Heart right ventricle (tissue), 16 donors: Measurements from ENCODE around the gene NUP58. TPM values are rescaled to one million over a fixed set of nuclear protein-coding genes. Genes with fewer than 3 reads are reported as not detected.
A peak's percentile ranks its signal among the peaks of the same experiment; 100 is the strongest.

Experiments
- ATAC-seq, 8 donors: fragments of 200-7000 bp; cut with Tn5 transposase; one replicate each; pipeline ENCODE4 v1.9.1; 2020; ENCODE audit warnings: mild to moderate bottlenecking in 8 of 8, moderate library complexity in 8 of 8, moderate number of reproducible peaks in 1 of 8
- DNase-seq, 2 donors: peaks; one replicate each; pipeline ENCODE4 v3.0.0-alpha.2; 2020
- H3K27ac ChIP-seq, 10 donors: fragments of 200-600 bp; sonication (generic) in 2 of 10; one replicate each; pipeline versions ENCODE4 v1.5.0 to v1.8.0; 2020 to 2022; ENCODE audit warnings: mild to moderate bottlenecking in 3 of 10
- H3K27me3 ChIP-seq, 7 donors: fragments of 200-600 bp; one replicate each; pipeline ENCODE4 v1.8.0; 2021 to 2022; ENCODE audit warnings: mild to moderate bottlenecking in 2 of 7
- H3K36me3 ChIP-seq, 9 donors: fragments of 200-600 bp; sonication (generic) in 1 of 9; one replicate each; pipeline versions ENCODE4 v1.5.0 to v1.8.0; 2020 to 2022; ENCODE audit warnings: mild to moderate bottlenecking in 2 of 9
- H3K4me1 ChIP-seq, 9 donors: fragments of 200-600 bp; sonication (generic) in 1 of 9; one replicate each; pipeline versions ENCODE4 v1.5.0 to v1.8.0; 2020 to 2022; ENCODE audit warnings: mild to moderate bottlenecking in 4 of 9
- H3K4me3 ChIP-seq, 10 donors: fragments of 200-600 bp; sonication (generic) in 2 of 10; one replicate each; pipeline versions ENCODE4 v1.5.0 to v1.8.0; 2020 to 2022; ENCODE audit warnings: mild to moderate bottlenecking in 7 of 10, moderate library complexity in 2 of 10
- H3K9me3 ChIP-seq, 11 donors: fragments of 200-600 bp in 10 of 11; sonication (generic) in 2 of 11; one replicate each; pipeline versions ENCODE4 v1.5.0 to v1.8.0; 2013 to 2022; ENCODE audit warnings: mild to moderate bottlenecking in 2 of 11, control low read depth in 1 of 11, moderate library complexity in 1 of 11
- WGBS, 2 donors: extraction: QIAGEN DNeasy Blood & Tissue Kit; methylation state at CpG; one replicate each; pipeline ENCODE4 v1.1.7; 2013; ENCODE audit warnings: inconsistent platforms in 1 of 2; 5-methylcytosine and 5-hydroxymethylcytosine counted together
- intact Hi-C, 10 donors: fragments of 100-400 bp; cut with DNase I; formaldehyde crosslinking; loops; one replicate each; pipeline versions ENCODE4 v1.11.1 to v1.14.2; 2022
- polyA plus RNA-seq, 2 donors: library from polyadenylated mRNA; stranded (reverse); fragments of 200-250 nt; gene quantifications; one replicate each; pipeline ENCODE4 v1.2.3, GENCODE V29; 2013
- total RNA-seq, 10 donors: library from RNA; stranded (reverse); fragmentation: NEBNext Ultra II Directional in 3 of 10; extraction: Animal tissue kit (Norgen Biotek cat#: 25700) in 3 of 10; gene quantifications; one replicate each; pipeline versions ENCODE4 v1.2.1 to v1.2.4, GENCODE V29; 2021 to 2023
- TF ChIP-seq, protein P1 (sequence below), 9 donors: fragments of 200-600 bp; sonication (generic) in 2 of 9; IDR thresholded peaks; one replicate each; pipeline versions ENCODE4 v1.5.0 to v1.8.0; 2021 to 2022; ENCODE audit warnings: antibody characterized with exemption in 9 of 9, mild to moderate bottlenecking in 5 of 9, moderate library complexity in 1 of 9
- donor health status: Arrhythmogenic right ventricular cardiomyopathy.
- donor health status: ischemic (EF 13 %, LVEDD 7.1; RV severe dilation, severe dysfunction).
- donor health status: healthy with polysubstance abuse.
- donor health status: DM: no; HTN: yes; CAD: no.
- donor health status: DM: no; HTN: no; CAD: no.
- donor health status: ischemic (EF 25% LVEDD 6.9; RV normal size, moderate dysfunction).
- donor health status: ischemic (EF 25% LVEDD 5.7; RV mildly dilated, moderate dysfunction).
- donor health status: healthy.
- donor health status: DM: yes; HTN: yes; CAD: no.
- donor health status: Ischemic cardiomyopathy.
- donor health status: ischemic (EF 35%, LVEDD 5.7; RV mildly dilated, moderate dysfunction).
- donor health status: nonischemic (EF 11% LVEDD 7.7; RV severe dilation, severe dysfunction).
- donor health status: DM: yes; HTN: yes; CAD: no.
- donor health status: PGD.
- donor health status: ischemic (EF 29% LVEDD 5.4; RV normal size, mild dysfunction).
- donor health status: nonischemic (EF 23%, LVEDD 6.1; RV moderate dilation, normal function).

The NUP58 gene
- total and polyA plus RNA-seq, 12 donors: 8.9 to 29.5 (median 26.2) TPM

DNA sequence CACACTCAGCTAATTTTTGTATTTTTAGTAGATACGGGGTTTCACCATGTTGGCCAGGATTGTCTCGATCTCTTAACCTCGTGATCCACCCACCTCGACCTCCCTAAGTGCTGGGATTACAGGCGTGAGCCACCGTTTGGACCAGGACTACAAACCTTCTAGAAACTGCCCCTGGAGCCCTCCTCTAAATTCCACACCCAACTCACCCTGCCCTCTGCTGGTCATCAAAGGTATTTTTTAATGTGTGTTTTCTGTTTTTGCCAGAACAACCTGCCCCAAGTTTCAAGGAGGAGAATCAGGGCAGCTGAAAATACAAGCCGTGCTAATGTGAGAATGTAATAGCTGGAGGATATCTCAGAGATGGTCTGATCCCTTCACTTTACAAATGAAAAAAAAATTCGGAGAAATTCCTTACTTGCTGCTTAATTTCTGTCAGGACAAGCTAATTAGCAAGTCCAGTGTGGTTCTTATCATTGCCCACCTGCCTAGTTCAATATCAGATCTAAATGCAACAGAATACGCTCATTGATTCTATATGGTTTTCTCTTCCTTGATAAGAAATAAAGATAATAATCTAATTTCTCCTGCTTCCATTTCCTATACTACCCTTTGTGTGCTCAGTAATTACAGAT is 74.4 kb downstream of the NUP58 start:
- H3K27me3 ChIP-seq: peaks cover 14 to 67% (median 49%) of the 10 kb centered on the region in 7 donors
- WGBS, 2 donors: 37 to 38% methylated on average over 9 of the region's 9 CpGs
- no peaks in the 10 kb centered on the region for H3K36me3 ChIP-seq

DNA sequence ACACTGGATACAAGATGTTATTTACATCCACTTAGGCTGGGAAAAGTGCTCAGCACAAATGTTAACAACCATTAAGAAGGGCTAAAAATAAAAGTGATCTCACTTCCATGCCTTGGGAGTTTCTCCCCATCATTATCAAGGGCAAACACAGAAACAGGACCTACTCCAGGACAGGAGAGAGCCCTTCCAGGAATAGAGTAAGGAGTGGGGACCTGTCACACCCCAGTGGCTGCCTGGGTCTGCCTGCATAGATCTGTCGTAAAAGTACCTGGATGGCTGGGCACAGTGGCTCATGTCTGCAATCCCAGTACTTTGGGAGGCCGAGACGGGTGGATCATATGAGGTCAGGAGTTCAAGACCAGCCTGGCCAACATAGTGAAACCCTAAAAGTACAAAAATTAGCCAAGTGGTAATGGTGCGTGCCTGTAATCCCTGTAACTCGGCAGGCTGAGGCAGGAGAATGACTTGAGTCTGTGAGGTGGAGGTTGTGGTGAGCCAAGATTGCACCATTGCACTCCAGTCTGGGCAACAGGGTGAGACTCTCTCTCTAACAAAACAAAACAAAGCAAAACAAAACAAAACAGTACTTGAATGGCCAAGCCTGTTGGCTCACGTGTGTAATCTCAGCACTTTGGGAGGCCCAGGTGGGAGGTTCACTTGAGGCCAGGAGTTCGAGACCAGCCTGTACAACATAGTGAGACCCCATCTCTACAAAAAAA is 76.0 kb downstream of the NUP58 start:
- intact Hi-C loops: loop anchor here in 5 of 10 donors (10.0 kb wide), 2 partner anchors 143 to 153 kb away; no protein-coding TSS in a partner anchor
- WGBS, 2 donors: 82 to 90% methylated on average over 7 of the region's 7 CpGs

More for the DNA sequence above, 74.4 kb downstream of the NUP58 start:
- DNase-seq: peak in 1 of 2 donors; percentile 13
- TF ChIP-seq, protein P1, sequence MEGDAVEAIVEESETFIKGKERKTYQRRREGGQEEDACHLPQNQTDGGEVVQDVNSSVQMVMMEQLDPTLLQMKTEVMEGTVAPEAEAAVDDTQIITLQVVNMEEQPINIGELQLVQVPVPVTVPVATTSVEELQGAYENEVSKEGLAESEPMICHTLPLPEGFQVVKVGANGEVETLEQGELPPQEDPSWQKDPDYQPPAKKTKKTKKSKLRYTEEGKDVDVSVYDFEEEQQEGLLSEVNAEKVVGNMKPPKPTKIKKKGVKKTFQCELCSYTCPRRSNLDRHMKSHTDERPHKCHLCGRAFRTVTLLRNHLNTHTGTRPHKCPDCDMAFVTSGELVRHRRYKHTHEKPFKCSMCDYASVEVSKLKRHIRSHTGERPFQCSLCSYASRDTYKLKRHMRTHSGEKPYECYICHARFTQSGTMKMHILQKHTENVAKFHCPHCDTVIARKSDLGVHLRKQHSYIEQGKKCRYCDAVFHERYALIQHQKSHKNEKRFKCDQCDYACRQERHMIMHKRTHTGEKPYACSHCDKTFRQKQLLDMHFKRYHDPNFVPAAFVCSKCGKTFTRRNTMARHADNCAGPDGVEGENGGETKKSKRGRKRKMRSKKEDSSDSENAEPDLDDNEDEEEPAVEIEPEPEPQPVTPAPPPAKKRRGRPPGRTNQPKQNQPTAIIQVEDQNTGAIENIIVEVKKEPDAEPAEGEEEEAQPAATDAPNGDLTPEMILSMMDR (IDR thresholded peaks at IDR 0.05): peak; percentile 15 to 70 (median 61)
- no peak overlapping the region for H3K27ac ChIP-seq
- H3K4me3 ChIP-seq: no peak overlapping the region
- peaks cover 0 to 12% (median 0%) of the 10 kb centered on the region in 9 donors for H3K4me1 ChIP-seq
- ATAC-seq: peak in 1 of 8 donors; percentile 34
- intact Hi-C loops: loop anchor here in 5 of 10 donors (10.0 kb wide), 2 partner anchors 141 to 151 kb away; no protein-coding TSS in a partner anchor
- no peaks in the 10 kb centered on the region for H3K9me3 ChIP-seq

DNA sequence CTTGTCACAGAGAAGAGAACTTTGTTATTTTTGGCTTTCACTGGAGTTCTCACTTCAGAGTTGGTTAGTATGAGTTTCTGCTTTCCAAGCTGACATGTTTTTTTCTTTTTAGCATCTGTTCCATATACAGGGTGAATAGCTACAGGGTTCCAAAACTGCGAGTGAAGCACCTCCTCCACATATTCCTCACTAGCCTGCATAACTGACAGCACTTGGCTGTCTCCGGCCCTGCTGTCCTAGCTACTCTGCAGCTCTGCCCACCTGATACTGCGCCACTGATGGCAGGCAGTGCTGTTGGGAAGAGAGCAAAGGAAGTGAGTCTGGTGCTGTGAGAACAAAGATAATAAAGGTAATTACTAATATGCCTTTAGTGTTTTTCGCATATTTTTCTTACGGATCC is 77.1 kb downstream of the NUP58 start:
- 60 to 67% methylated on average over 5 of the region's 5 CpGs for WGBS, 2 donors
- no peaks in the 10 kb centered on the region for H3K9me3 ChIP-seq
- peaks cover 0 to 8% (median 0%) of the 10 kb centered on the region in 9 donors for H3K4me1 ChIP-seq
- TF ChIP-seq, protein P1 (IDR thresholded peaks at IDR 0.05): no peak
- peaks cover 0 to 52% (median 30%) of the 10 kb centered on the region in 7 donors for H3K27me3 ChIP-seq
- intact Hi-C loops: loop anchor here in 5 of 10 donors (10.0 kb wide), 2 partner anchors 144 to 154 kb away; no protein-coding TSS in a partner anchor
- no peak overlapping the region for H3K4me3 ChIP-seq
- DNase-seq (no peak), ATAC-seq (no peak)
- H3K36me3 ChIP-seq: no peaks in the 10 kb centered on the region
- no peak overlapping the region for H3K27ac ChIP-seq

More for the DNA sequence above, 76.0 kb downstream of the NUP58 start:
- no peaks in the 10 kb centered on the region for H3K9me3 ChIP-seq
- peaks cover 4 to 57% (median 36%) of the 10 kb centered on the region in 7 donors for H3K27me3 ChIP-seq
- TF ChIP-seq, protein P1 (IDR thresholded peaks at IDR 0.05): no peak
- H3K4me1 ChIP-seq: peaks cover 0 to 11% (median 0%) of the 10 kb centered on the region in 9 donors
- H3K27ac ChIP-seq: no peak overlapping the region
- ATAC-seq (no peak), DNase-seq (no peak)
- H3K36me3 ChIP-seq: no peaks in the 10 kb centered on the region
- H3K4me3 ChIP-seq: no peak overlapping the region

DNA sequence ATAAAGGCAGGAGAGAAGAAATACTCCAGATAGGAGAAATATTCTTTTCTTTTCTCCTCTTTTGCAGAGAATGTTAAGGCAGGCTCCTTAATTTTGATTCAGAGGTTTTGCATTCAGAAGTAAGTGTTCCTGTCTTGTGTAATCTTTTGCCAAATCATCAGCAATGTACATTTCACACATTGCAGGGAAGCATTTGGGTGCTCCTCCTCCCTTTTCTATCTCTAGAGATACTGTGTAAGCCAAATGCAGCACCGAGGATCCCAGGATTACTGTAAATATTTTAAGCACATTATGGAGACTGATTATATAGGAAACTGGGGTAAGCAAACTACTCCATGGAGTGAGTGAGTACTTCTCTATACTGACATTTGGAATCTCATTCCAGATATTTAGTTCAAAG is 77.6 kb downstream of the NUP58 start:
- H3K4me1 ChIP-seq: peaks cover 0 to 8% (median 0%) of the 10 kb centered on the region in 9 donors
- no peak overlapping the region for H3K27ac ChIP-seq
- no peaks in the 10 kb centered on the region for H3K9me3 ChIP-seq
- WGBS, 2 donors: 10 to 18% methylated on average over 1 of the region's 1 CpG
- TF ChIP-seq, protein P1 (IDR thresholded peaks at IDR 0.05): no peak
- intact Hi-C loops: loop anchor here in 5 of 10 donors (10.0 kb wide), 2 partner anchors 144 to 154 kb away; no protein-coding TSS in a partner anchor
- no peaks in the 10 kb centered on the region for H3K36me3 ChIP-seq
- H3K27me3 ChIP-seq: peaks cover 0 to 52% (median 29%) of the 10 kb centered on the region in 7 donors
- DNase-seq (no peak), ATAC-seq (no peak)
- no peak overlapping the region for H3K4me3 ChIP-seq
